PC-9 (cell line): ENCODE measurements around the gene TNFSF11. TPM values are rescaled to one million over a fixed set of nuclear protein-coding genes. Genes with fewer than 3 reads are reported as not detected.

Experiments
- BruUV-seq: library from RNA; stranded (reverse); fragments of 400-500 nt; replicated peaks from 2 replicates; lab custom pipeline; 2021; lab: Mats Ljungman, UMichigan
- CTCF ChIA-PET: fragments of 300-600 bp; sonication (Branson Sonifier 250); formaldehyde crosslinking; loops from one replicate; lab custom pipeline; 2022; ENCODE audit warnings: antibody characterized with exemption; lab: Charles Lee
- POLR2A ChIA-PET: fragments of 300-600 bp; sonication (Branson Sonifier 250); formaldehyde crosslinking; loops from one replicate; lab custom pipeline; 2022; ENCODE audit warnings: antibody characterized with exemption; ENCODE audit not compliant: unreplicated experiment; lab: Charles Lee
- DNase-seq, 2 experiments: peaks; one replicate each; pipeline versions ENCODE4 v3.0.0 to v3.0.0-alpha.2; 2015 to 2022; ENCODE audit warnings: mixed read lengths in 1 of 2
- H2AFZ ChIP-seq: fragments of 200-600 bp; sonication (generic); 2 replicates; pipeline ENCODE4 v1.8.1; 2017; ENCODE audit warnings: antibody characterized with exemption
- H3F3A ChIP-seq: fragments of 200-600 bp; sonication (generic); 2 replicates; pipeline ENCODE4 v1.8.1; 2017; ENCODE audit warnings: antibody characterized with exemption, mild to moderate bottlenecking, low read depth; ENCODE audit not compliant: insufficient read depth
- H3K27ac ChIP-seq: fragments of 200-600 bp; sonication (generic); 2 replicates; pipeline ENCODE4 v1.6.1; 2016; ENCODE audit warnings: mixed run types
- H3K27me3 ChIP-seq: fragments of 200-600 bp; sonication (generic); 2 replicates; pipeline ENCODE4 v1.6.1; 2016; ENCODE audit warnings: low read depth, mixed run types; ENCODE audit not compliant: insufficient read depth
- H3K36me3 ChIP-seq: fragments of 200-600 bp; sonication (generic); 2 replicates; pipeline ENCODE4 v1.6.1; 2016; ENCODE audit warnings: low read depth, mixed run types
- H3K4me1 ChIP-seq: fragments of 200-600 bp; sonication (generic); replicated peaks from 2 replicates; pipeline ENCODE4 v1.6.1; 2016; ENCODE audit warnings: mixed run types; ENCODE audit not compliant: insufficient read depth
- H3K4me2 ChIP-seq: fragments of 200-600 bp; sonication (generic); 2 replicates; pipeline ENCODE4 v1.6.1; 2017; ENCODE audit warnings: mixed run types
- H3K4me3 ChIP-seq: fragments of 200-600 bp; sonication (generic); 2 replicates; pipeline ENCODE4 v1.6.1; 2016; ENCODE audit warnings: mixed run types
- H3K79me2 ChIP-seq: fragments of 200-600 bp; sonication (generic); 2 replicates; pipeline ENCODE4 v1.6.1; 2017; ENCODE audit warnings: low read depth, mixed run types
- H3K9me2 ChIP-seq: fragments of 200-600 bp; sonication (generic); 2 replicates; pipeline ENCODE4 v1.8.1; 2017; ENCODE audit warnings: mild to moderate bottlenecking; ENCODE audit not compliant: insufficient read depth
- H3K9me3 ChIP-seq: fragments of 200-600 bp; sonication (generic); 2 replicates; pipeline ENCODE4 v1.8.1; 2016; ENCODE audit warnings: low read depth; ENCODE audit not compliant: insufficient read depth
- H4K20me1 ChIP-seq: fragments of 200-600 bp; sonication (generic); 2 replicates; pipeline ENCODE4 v1.8.1; 2017; ENCODE audit not compliant: insufficient read depth
- EZH2 ChIP-seq: fragments of 200-600 bp; sonication (generic); IDR thresholded peaks from 2 replicates; pipeline ENCODE4 v1.8.0; 2017; ENCODE audit warnings: antibody characterized with exemption, low read depth
- intact Hi-C: fragments of 100-400 bp; cut with micrococcal nuclease; formaldehyde crosslinking; loops from one replicate; pipeline ENCODE4 v1.10.0; 2022; ENCODE audit not compliant: unreplicated experiment
- total RNA-seq: library from RNA; stranded (reverse); gene quantifications from 2 replicates; pipeline ENCODE4 v1.2.3, GENCODE V29; 2021
- TF ChIP-seq, protein P1 (sequence below): fragments of 200-600 bp; sonication (generic); conservative IDR thresholded peaks from 2 replicates; pipeline ENCODE4 v1.6.1; 2017; ENCODE audit warnings: mixed run types, antibody characterized with exemption, mild to moderate bottlenecking, moderate library complexity

The TNFSF11 gene
- total RNA-seq, 1 experiment from 2014 or later = not detected

DNA sequence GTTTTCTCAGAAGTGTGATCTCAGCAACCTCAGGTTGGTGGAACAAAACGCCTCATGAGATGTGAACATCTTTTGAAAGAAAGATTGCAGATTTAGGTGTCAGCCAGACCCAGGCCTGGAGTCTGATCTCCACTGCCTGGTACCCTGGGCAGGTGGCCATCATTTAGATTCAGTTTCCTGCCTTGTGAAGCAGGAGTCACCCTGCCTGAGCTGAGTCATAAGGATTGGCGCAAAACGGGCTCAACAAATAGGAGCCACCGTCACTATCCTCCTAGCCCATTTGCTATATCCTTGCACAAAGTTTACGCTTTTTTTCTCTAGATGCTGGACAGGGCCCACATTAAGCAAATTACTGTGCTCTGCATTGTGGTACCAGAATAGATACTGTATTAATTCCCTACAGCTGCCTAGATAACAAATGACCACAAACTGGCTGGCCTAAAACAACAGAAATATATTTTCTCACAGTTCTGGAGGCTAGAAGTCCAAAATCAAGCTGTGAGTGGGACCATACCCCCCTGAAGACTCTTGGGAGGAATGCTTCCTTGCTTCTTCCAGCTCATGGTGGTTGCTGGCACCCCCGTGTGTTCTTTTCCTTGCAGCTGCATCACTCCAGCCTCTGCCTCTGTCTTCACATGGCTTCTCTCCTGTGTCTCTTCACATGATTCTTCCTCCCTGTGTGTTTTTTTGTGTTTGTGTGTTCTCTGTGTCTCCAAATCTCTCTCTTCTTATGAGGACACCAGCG is 38.2 kb downstream of the TNFSF11 start:
- CTCF ChIA-PET = no interaction called here
- H3K4me1 ChIP-seq = no peaks in the 10 kb centered on the region

DNA sequence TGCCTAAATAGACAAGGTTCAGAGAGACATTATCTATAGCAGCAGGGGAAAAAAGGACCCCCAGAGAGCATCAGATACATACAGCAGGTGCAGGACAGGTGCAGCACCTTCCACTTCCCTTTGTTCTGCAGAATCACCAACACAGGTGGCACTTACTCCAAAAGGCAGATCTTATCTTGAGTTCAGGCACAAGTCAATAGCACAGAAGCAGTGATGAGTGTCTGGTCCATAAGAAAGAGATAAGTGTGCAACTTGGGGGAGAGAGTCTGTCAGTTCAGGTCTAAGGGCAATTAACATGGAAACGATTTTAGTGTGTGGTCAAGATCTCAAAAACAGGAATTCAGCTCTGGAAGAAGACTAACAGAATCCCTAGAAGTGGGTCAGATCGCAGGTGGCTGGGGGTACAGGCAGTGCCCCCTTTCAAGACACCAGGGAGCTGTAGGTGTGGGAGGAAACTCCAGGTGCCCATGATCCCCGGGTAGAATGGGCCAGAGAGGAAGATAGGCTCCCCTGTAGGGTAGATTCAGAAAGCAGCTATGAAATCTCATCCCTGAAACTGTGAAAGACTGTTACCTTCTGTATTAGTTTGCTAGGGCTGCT is 40.6 kb downstream of the TNFSF11 start:
- Histone ChIP-seq H3K36me3 (no peaks in the 10 kb centered on the region), H3K4me2 (no peak overlapping the region), H3K79me2 (no peaks in the 10 kb centered on the region), H2AFZ (no peak overlapping the region), H3K9me3 (no peaks in the 10 kb centered on the region), H3K4me3 (no peak overlapping the region), H4K20me1 (no peaks in the 10 kb centered on the region), H3K4me1 (no peaks in the 10 kb centered on the region), H3K9me2 (no peaks in the 10 kb centered on the region), H3K27me3 (no peaks in the 10 kb centered on the region), H3K27ac (no peak overlapping the region), H3F3A (no peaks in the 10 kb centered on the region)
- ChIA-PET POLR2A (no interaction called here), CTCF (no interaction called here)
- DNase-seq = no peak
- TF ChIP-seq EZH2 = no peak
- TF ChIP-seq, protein P1, sequence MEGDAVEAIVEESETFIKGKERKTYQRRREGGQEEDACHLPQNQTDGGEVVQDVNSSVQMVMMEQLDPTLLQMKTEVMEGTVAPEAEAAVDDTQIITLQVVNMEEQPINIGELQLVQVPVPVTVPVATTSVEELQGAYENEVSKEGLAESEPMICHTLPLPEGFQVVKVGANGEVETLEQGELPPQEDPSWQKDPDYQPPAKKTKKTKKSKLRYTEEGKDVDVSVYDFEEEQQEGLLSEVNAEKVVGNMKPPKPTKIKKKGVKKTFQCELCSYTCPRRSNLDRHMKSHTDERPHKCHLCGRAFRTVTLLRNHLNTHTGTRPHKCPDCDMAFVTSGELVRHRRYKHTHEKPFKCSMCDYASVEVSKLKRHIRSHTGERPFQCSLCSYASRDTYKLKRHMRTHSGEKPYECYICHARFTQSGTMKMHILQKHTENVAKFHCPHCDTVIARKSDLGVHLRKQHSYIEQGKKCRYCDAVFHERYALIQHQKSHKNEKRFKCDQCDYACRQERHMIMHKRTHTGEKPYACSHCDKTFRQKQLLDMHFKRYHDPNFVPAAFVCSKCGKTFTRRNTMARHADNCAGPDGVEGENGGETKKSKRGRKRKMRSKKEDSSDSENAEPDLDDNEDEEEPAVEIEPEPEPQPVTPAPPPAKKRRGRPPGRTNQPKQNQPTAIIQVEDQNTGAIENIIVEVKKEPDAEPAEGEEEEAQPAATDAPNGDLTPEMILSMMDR = no peak
- BruUV-seq = no TSS peak
- intact Hi-C loops = no loop called here

More for the DNA sequence above, 38.2 kb downstream of the TNFSF11 start:
- TF ChIP-seq, protein P1 = no peak
- no peak for TF ChIP-seq EZH2
- no TSS peak for BruUV-seq
- no peaks in the 10 kb centered on the region for H3K79me2 ChIP-seq
- H3K4me3 ChIP-seq = no peak overlapping the region
- H3K4me2 ChIP-seq = no peak overlapping the region
- no peaks in the 10 kb centered on the region for H3K9me3 ChIP-seq
- no peak overlapping the region for H3K27ac ChIP-seq
- POLR2A ChIA-PET = no interaction called here
- no peaks in the 10 kb centered on the region for H3K9me2 ChIP-seq
- DNase-seq = no peak
- no peaks in the 10 kb centered on the region for H3K27me3 ChIP-seq
- H2AFZ ChIP-seq = no peak overlapping the region
- no peaks in the 10 kb centered on the region for H3F3A ChIP-seq
- intact Hi-C loops = no loop called here
- H3K36me3 ChIP-seq = no peaks in the 10 kb centered on the region
- no peaks in the 10 kb centered on the region for H4K20me1 ChIP-seq

DNA sequence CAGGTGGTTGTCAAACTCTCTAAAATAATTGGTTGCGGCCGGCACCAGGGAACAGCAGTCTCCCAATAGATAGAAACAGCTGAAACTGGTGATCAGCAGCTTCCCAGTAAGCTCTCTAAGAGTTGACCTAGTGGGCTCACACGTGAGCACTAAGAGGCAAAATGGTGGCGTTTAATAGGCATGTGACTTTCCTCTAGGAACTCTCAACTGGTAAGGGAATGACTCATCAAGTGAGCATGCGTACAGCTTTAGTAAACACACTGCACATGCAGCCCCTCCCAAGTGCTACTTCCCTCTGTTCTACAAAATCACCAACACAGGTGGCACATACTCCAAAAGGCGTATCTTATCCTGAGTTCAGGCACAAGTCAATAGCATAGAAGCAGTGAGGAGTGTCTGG is 41.7 kb downstream of the TNFSF11 start:
- Histone ChIP-seq H3K4me1 (no peaks in the 10 kb centered on the region), H4K20me1 (no peaks in the 10 kb centered on the region), H3K79me2 (no peaks in the 10 kb centered on the region), H3K27me3 (no peaks in the 10 kb centered on the region), H3K4me3 (no peak overlapping the region), H3K4me2 (no peak overlapping the region), H2AFZ (no peak overlapping the region), H3K9me2 (no peaks in the 10 kb centered on the region), H3K27ac (no peak overlapping the region), H3K9me3 (no peaks in the 10 kb centered on the region), H3K36me3 (no peaks in the 10 kb centered on the region), H3F3A (no peaks in the 10 kb centered on the region)
- POLR2A ChIA-PET = no interaction called here
- no peak for TF ChIP-seq EZH2
- TF ChIP-seq, protein P1 = no peak
- DNase-seq = peak in 1 of 2 experiments; percentile 32
- CTCF ChIA-PET = no interaction called here
- intact Hi-C loops = no loop called here
- BruUV-seq = no TSS peak
